GM12892 (cell line): Measurements from ENCODE around the gene ABI1.

Experiments
- POLR2A ChIP-seq: IDR thresholded peaks from 2 replicates; pipeline ENCODE4 v1.6.1; 2011; ENCODE audit warnings: low read depth, low read length, control low read depth
- TAF1 ChIP-seq: IDR thresholded peaks from 2 replicates; pipeline ENCODE4 v1.6.1; 2011; ENCODE audit warnings: low read depth, mild to moderate bottlenecking, control low read depth, low read length, borderline replicate concordance

DNA sequence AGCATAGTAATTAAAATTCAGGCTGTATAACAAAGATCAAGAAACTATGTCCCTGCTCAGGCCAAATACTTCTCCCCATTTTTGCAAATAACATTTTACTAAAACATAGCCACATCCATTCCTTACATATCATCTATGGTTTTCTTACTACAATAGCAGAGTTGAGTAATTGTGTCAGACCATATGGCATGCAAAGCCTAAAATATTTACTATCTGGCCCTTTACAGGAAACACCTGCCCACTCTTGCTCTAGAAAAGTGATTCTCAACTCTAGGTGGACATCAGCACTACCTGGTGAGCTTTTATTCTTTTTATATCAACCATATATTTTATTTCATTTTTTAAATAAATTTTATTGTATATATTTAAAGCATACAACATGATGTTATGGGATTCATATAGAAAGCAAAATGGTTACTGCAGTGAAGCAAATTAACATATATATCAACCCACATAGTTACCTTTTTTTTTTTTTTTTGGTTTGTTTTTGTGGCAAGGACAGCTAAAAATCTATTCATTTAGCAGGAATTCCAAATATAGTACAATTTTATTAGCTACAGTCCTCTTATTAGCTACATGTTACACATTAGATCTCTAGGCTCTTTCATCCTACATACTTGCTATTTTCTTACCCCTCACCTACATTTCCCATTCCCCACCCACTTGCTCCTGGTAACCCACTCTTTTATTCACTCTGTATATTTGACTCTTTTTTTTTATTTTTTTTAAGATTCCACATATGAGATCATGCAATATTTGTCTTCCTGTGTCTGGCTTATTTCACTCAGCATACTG lies 19.6 kb downstream of the ABI1 start:
- TF ChIP-seq POLR2A (no peak), TAF1 (no peak)
